ENCODE data around the gene APBB2. TPM values are rescaled to one million over a fixed set of nuclear protein-coding genes. Genes with fewer than 3 reads are reported as not detected.

The APBB2 gene
- total and polyA plus RNA-seq, 2 of the 8 experiments (the other 6 are each of a cell fraction or from before 2014, with no cell fraction given) = 58.7 to 59.4 TPM

GRCh38 chr4:40886931-40887763 is 327.2 kb downstream of the APBB2 start:
- no peak overlapping the region for H3K27ac ChIP-seq (ENCODE audit: low read depth, low read length)
- no peaks in the 10 kb centered on the region for H3K4me1 ChIP-seq (replicated peaks in 1 of 4; ENCODE audit: control insufficient read depth in 3 of 4, insufficient read depth in 4 of 4, low read length in 3 of 4)
- H2AFZ ChIP-seq (ENCODE audit: low read length) = no peak overlapping the region
- CTCF ChIA-PET (ENCODE audit: partially characterized antibody) = interaction anchor here (1.5 to 3.7 kb wide), 3 partner anchors 10 to 46 kb away, joined by 4 to 17 read pairs (median 7); no protein-coding TSS in a partner anchor
- H3K9ac ChIP-seq (replicated peaks in 1 of 4; ENCODE audit: extremely low read depth in 1 of 4, low read depth in 3 of 4, low read length in 3 of 4) = no peak overlapping the region
- no peak overlapping the region for H4K91ac ChIP-seq (replicated peaks; ENCODE audit: insufficient read length, low read length)
- no peak overlapping the region for H2BK12ac ChIP-seq (ENCODE audit: low read depth, low read length)
- H3K27me3 ChIP-seq (replicated peaks in 1 of 4; ENCODE audit: control insufficient read depth in 3 of 4, extremely low read depth in 1 of 4, insufficient read depth in 3 of 4, low read length in 3 of 4) = no peaks in the 10 kb centered on the region
- no peak overlapping the region for H2BK5ac ChIP-seq (ENCODE audit: low read depth, low read length)
- no peaks in the 10 kb centered on the region for H3K79me1 ChIP-seq (ENCODE audit: low read depth, low read length)
- H3K36me3 ChIP-seq (ENCODE audit: control insufficient read depth in 2 of 4, insufficient read depth in 4 of 4, low read length in 3 of 4) = peaks cover 0 to 3% (median 0%) of the 10 kb centered on the region in 4 experiments; a peak in 3 of 8 replicates
- H4K20me1 ChIP-seq (replicated peaks in 1 of 2; ENCODE audit: control insufficient read depth in 1 of 2, insufficient read depth in 2 of 2, low read length in 2 of 2) = no peaks in the 10 kb centered on the region
- H3K23me2 ChIP-seq (ENCODE audit: low read depth, low read length) = no peaks in the 10 kb centered on the region
- 0 out of 4 replicates have a peak, but pooled peaks cover 0 to 2% of the 10 kb centered on the region in 2 experiments for H3K9me3 ChIP-seq (ENCODE audit: insufficient read depth in 2 of 2, low read depth in 1 of 2, low read length in 1 of 2)
- no peak overlapping the region for H3K56ac ChIP-seq (replicated peaks; ENCODE audit: insufficient read length, low read depth, low read length)
- no peak overlapping the region for H3K4me2 ChIP-seq (ENCODE audit: insufficient read depth in 1 of 2, low read depth in 2 of 2, low read length in 2 of 2)
- no peak for FAIRE-seq
- no peaks in the 10 kb centered on the region for H3K79me2 ChIP-seq (ENCODE audit: control insufficient read depth in 1 of 2, insufficient read depth in 2 of 2, low read length in 2 of 2)
- no peak overlapping the region for H2BK20ac ChIP-seq (ENCODE audit: low read length)
- no peak overlapping the region for H3K14ac ChIP-seq (ENCODE audit: insufficient read length)
- H3K4me3 ChIP-seq (ENCODE audit: extremely low read depth in 1 of 4, insufficient read depth in 2 of 4, low read depth in 3 of 4, low read length in 4 of 4) = no peak overlapping the region
- WGBS, 2 experiments (ENCODE audit: extremely low coverage in 1 of 2, insufficient coverage in 1 of 2, insufficient read length in 1 of 2, insufficient replicate concordance in 2 of 2, low coverage in 1 of 2, low lambda C conversion rate in 2 of 2, missing lambda C conversion rate in 1 of 2) = 92% methylated on average over 7 of the region's 7 CpGs; no CpG with 5 or more reads in 1 of the 2 experiments
- no peak for DNase-seq (ENCODE audit: low read depth in 1 of 2, low spot score in 2 of 2)
- no peak overlapping the region for H3K23ac ChIP-seq (ENCODE audit: insufficient read length)
- no peak overlapping the region for H3K18ac ChIP-seq (ENCODE audit: extremely low read depth, low read length)
- no peak overlapping the region for H4K5ac ChIP-seq (ENCODE audit: insufficient read length, low read depth, low read length)
- no peak overlapping the region for H2BK120ac ChIP-seq (replicated peaks; ENCODE audit: low read depth, low read length)
- no peak overlapping the region for H3K4ac ChIP-seq (replicated peaks; ENCODE audit: insufficient read length, low read depth, low read length)
- no peak overlapping the region for H2AK5ac ChIP-seq (ENCODE audit: low read depth, low read length)
- no peak overlapping the region for H4K8ac ChIP-seq (ENCODE audit: extremely low read depth, insufficient read depth, low read length)
- no peak overlapping the region for H2BK15ac ChIP-seq (ENCODE audit: low read length)
- POLR2A ChIA-PET (ENCODE audit: partially characterized antibody) = interaction anchor here (1.5 kb wide), 1 partner anchor 44 kb away, joined by 4 read pairs; no protein-coding TSS in a partner anchor
- no peak for TF ChIP-seq KDM1A (IDR thresholded peaks at IDR 0.05; ENCODE audit: borderline replicate concordance, low read length)
- TF ChIP-seq EZH2 (IDR thresholded peaks at IDR 0.05; ENCODE audit: low read depth, low read length, severe bottlenecking) = no peak
- TF ChIP-seq CHD1 (IDR thresholded peaks at IDR 0.05; ENCODE audit: low read depth, low read length) = no peak
- no peak for TF ChIP-seq FOSL1 (IDR thresholded peaks at IDR 0.05; ENCODE audit: insufficient read depth, low read depth, low read length)
- no peak for TF ChIP-seq PHF8 (conservative IDR thresholded peaks at IDR 0.05; ENCODE audit: low read depth, low read length)
- no peak for TF ChIP-seq EGR1 (IDR thresholded peaks at IDR 0.05; ENCODE audit: borderline replicate concordance, low read depth, low read length)
- TF ChIP-seq ATF2 (IDR thresholded peaks at IDR 0.05; ENCODE audit: low read length) = no peak
- TF ChIP-seq ATF3 (IDR thresholded peaks at IDR 0.05; ENCODE audit: insufficient read depth, low read depth, low read length) = no peak
- TF ChIP-seq SP4 (IDR thresholded peaks at IDR 0.05; ENCODE audit: low read length) = no peak
- no peak for TF ChIP-seq YY1 (IDR thresholded peaks at IDR 0.05; ENCODE audit: low read depth, low read length)

Measured in H1 (cell line).